Renal cortical epithelial cell (primary cell): ENCODE measurements around the gene PDZD2. TPM values are rescaled to one million over a fixed set of nuclear protein-coding genes. Genes with fewer than 3 reads are reported as not detected.
"Not testable (repeated sequence)": the region's sequence is repeated elsewhere in the genome, so short reads cannot be mapped to it uniquely, and the experiment has no call there.

Experiments used
- DNase-seq: peaks from one replicate; pipeline ENCODE4 v3.0.0-alpha.2; 2011; ENCODE audit warnings: low read depth
- total RNA-seq: library from RNA; depleted of rRNA; stranded (reverse); fragments of >200 nt; gene quantifications from 2 replicates; pipeline ENCODE4 v1.2.3, GENCODE V29; 2014

PDZD2 gene
- total RNA-seq, 1 donor from 2014 or later, result 14.2 TPM

GRCh38 chr5:31691408-31691807 lies 52.5 kb downstream of the PDZD2 start:
- DNase-seq, result not testable (repeated sequence)

- DNase-seq, result no peak
Measured at GRCh38 chr5:31692561-31693221, 53.8 kb downstream of the PDZD2 start.

GRCh38 chr5:31698673-31699072 lies 59.7 kb downstream of the PDZD2 start:
- no peak for DNase-seq

GRCh38 chr5:31701642-31702299 lies 62.8 kb downstream of the PDZD2 start:
- DNase-seq, result no peak

GRCh38 chr5:31702712-31703111 lies 63.8 kb downstream of the PDZD2 start:
- DNase-seq, result no peak

- DNase-seq, result no peak
Measured at GRCh38 chr5:31703757-31704156, 64.8 kb downstream of the PDZD2 start.

GRCh38 chr5:31706186-31706585 lies 67.3 kb downstream of the PDZD2 start:
- no peak for DNase-seq

GRCh38 chr5:31707329-31707728 lies 68.4 kb downstream of the PDZD2 start:
- no peak for DNase-seq

- no peak for DNase-seq
Measured at GRCh38 chr5:31708089-31708488, 69.2 kb downstream of the PDZD2 start.

GRCh38 chr5:31711363-31711762 lies 72.4 kb downstream of the PDZD2 start:
- DNase-seq, result no peak

GRCh38 chr5:31711935-31712592 lies 73.1 kb downstream of the PDZD2 start:
- DNase-seq, result no peak

- DNase-seq, result no peak
Measured at GRCh38 chr5:31717561-31717960, 78.6 kb downstream of the PDZD2 start.

- DNase-seq, result no peak
Measured at GRCh38 chr5:31720004-31720403, 81.1 kb downstream of the PDZD2 start.

GRCh38 chr5:31720811-31721345 lies 81.9 kb downstream of the PDZD2 start:
- no peak for DNase-seq

GRCh38 chr5:31722111-31722510 lies 83.2 kb downstream of the PDZD2 start:
- no peak for DNase-seq

GRCh38 chr5:31725996-31726395 lies 87.1 kb downstream of the PDZD2 start:
- no peak for DNase-seq

GRCh38 chr5:31726952-31727351 lies 88.0 kb downstream of the PDZD2 start:
- no peak for DNase-seq

- DNase-seq, result no peak
Measured at GRCh38 chr5:31728039-31728438, 89.1 kb downstream of the PDZD2 start.

- DNase-seq, result not testable (repeated sequence)
Measured at GRCh38 chr5:31728806-31729205, 89.9 kb downstream of the PDZD2 start.

- DNase-seq, result no peak
Measured at GRCh38 chr5:31730139-31730538, 91.2 kb downstream of the PDZD2 start.

- no peak for DNase-seq
Measured at GRCh38 chr5:31731016-31731415, 92.1 kb downstream of the PDZD2 start.

- no peak for DNase-seq
Measured at GRCh38 chr5:31731710-31732301, 92.9 kb downstream of the PDZD2 start.
